Ramos (cell line): ENCODE data around the gene TMC4.

Source experiments
- in situ Hi-C: fragments of 300-500 bp; cut with MboI; formaldehyde crosslinking; loops from one replicate; pipeline ENCODE4 v1.14.3; 2022; ENCODE audit warnings: low sequenced_read_pairs; ENCODE audit not compliant: unreplicated experiment

The TMC4 gene

GRCh38 chr19:54160182-54160811 is 12.7 kb downstream of the TMC4 start:
- in situ Hi-C loops = loop anchor here (5.0 kb wide), 1 partner anchor 72 kb away; no protein-coding TSS in a partner anchor

- in situ Hi-C loops = loop anchor here (5.0 kb wide), 1 partner anchor 73 kb away; no protein-coding TSS in a partner anchor
These were observed 13.4 kb downstream of the TMC4 start, which contains the start of gene LENG1 for GRCh38 chr19:54159352-54160181. TSS of gene LENG1 (minus strand) at chr19:54159721. CDS start at chr19:54159695, 26 bp downstream.

- in situ Hi-C loops = no loop called here
These were observed 14.1 kb downstream of the TMC4 start for GRCh38 chr19:54158812-54159351.

GRCh38 chr19:54156953-54157352 is 16.0 kb downstream of the TMC4 start:
- in situ Hi-C loops = no loop called here

- in situ Hi-C loops = no loop called here
These were observed 16.5 kb downstream of the TMC4 start for GRCh38 chr19:54156490-54156889.

- in situ Hi-C loops = no loop called here
These were observed 17.3 kb downstream of the TMC4 start for GRCh38 chr19:54155694-54156093.

GRCh38 chr19:54154603-54155345 is 18.2 kb downstream of the TMC4 start:
- in situ Hi-C loops = no loop called here

- in situ Hi-C loops = no loop called here
These were observed 19.1 kb downstream of the TMC4 start for GRCh38 chr19:54153731-54154326.

GRCh38 chr19:54152878-54153524 is 20.0 kb downstream of the TMC4 start:
- in situ Hi-C loops = no loop called here

GRCh38 chr19:54152267-54152666 is 20.7 kb downstream of the TMC4 start:
- in situ Hi-C loops = no loop called here

GRCh38 chr19:54151362-54152035 is 21.5 kb downstream of the TMC4 start:
- in situ Hi-C loops = no loop called here

- in situ Hi-C loops = no loop called here
These were observed 23.7 kb downstream of the TMC4 start for GRCh38 chr19:54149021-54149812.

- in situ Hi-C loops = no loop called here
These were observed 24.8 kb downstream of the TMC4 start for GRCh38 chr19:54148158-54148557.

- in situ Hi-C loops = no loop called here
These were observed 25.3 kb downstream of the TMC4 start for GRCh38 chr19:54147676-54148075.

- in situ Hi-C loops = no loop called here
These were observed 27.3 kb downstream of the TMC4 start for GRCh38 chr19:54145541-54146158.

GRCh38 chr19:54142166-54142780 is 30.7 kb downstream of the TMC4 start:
- in situ Hi-C loops = no loop called here

GRCh38 chr19:54141356-54141755 is 31.6 kb downstream of the TMC4 start:
- in situ Hi-C loops = no loop called here
